Ammon's horn (tissue), 1 donor: ENCODE data around the gene HNRNPC.
"Not testable (repeated sequence)": the region's sequence is repeated elsewhere in the genome, so short reads cannot be mapped to it uniquely, and the experiment has no call there.

Source experiments
- DNase-seq: peaks from one replicate; pipeline ENCODE4 v3.0.0-alpha.2; 2016; ENCODE audit warnings: low spot score

The HNRNPC gene

DNA sequence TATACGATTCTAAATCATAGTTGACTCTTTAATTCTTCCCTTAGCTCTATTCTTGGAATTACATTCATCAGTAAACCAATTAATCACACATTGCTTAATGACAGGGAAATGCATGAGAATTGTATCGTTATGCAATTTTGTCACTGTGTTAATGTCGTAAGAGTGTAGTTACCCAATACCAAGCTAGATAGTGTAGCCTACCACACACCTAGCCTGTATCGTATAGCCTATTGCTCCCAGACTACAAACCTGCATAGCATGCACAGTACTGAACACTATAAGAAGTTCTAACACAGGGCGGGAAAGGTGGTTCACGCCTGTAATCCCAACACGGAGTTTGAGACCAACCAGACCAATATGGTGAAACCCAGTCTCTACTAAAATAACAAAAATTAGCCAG lies 24.7 kb downstream of the HNRNPC start:
- DNase-seq, result no peak

DNA sequence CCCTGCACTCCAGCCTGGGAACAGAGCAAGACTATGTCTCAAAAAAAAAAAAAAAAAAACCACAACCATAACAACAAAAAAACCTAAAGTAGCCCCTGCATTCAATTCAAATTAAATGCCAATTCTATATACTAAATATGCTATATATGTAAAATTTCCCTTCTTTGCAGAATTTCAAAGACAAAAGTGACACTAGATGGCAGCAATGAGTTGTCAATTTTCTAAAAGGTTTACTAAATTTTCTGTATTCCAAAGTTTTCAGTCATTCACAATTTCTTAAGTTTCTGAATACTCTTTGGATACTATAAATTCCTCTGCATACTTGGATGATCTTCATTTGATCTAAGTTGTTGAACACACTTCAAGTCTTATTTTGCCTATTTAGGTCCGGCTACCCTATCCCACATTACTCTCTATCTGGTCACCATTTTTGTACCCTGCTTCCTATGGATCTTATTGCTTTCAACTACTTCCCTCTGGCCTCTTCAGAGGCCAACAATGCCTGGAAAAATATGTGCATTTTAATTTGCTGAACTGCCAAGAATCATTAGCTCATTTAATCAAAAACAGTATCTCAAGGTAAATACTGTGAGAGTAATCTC lies 27.9 kb downstream of the HNRNPC start:
- no peak for DNase-seq

DNA sequence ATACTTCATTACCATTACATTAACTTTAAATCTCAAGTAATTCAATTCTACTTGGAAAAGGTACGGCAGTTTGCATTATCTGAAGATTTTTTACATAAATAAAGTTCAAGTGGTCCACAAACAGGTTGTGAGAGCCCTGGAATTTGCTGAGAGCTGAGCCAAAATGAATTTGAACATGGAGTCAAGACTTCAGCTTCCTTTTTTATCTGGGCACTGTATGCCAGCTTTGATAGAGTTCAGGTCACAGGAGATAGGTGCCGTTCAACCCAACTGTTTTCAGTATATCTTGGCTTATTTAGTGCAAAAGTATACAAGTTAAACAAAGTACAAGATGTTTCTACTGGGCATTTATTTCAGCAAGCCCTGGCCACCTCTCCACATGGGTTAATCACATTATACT lies 28.8 kb downstream of the HNRNPC start:
- no peak for DNase-seq

DNA sequence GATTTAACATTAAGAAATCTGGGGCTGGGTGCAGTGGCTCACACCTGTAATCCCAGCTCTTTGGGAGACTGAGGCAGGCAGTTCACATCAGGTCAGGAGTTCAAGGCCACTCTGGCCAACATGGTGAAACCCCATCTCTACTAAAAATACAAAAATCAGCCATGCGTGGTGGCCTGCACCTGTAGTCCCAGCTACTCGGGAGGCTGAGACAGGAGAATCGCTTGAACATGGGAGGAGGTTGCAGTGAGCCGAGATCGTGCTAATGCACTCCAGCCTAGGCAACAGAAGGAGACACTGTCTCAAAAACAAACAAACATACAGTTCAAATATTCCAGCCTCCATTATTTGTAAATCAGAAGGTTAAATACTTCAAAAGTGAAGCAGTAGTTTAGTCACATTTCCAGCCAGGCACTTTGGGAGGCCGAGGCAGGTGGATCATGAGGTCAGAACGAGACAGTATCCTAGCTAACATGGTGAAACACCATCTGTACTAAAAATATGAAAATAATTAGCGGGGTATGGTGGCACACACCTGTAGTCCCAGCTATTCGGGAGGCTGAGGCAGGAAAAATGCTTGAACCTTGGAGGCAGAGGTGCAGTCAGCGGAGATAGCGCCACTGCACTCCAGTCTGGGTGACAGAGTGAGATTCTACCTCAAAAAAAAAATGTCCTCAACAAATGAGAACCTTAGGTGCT lies 30.3 kb downstream of the HNRNPC start:
- DNase-seq, result no peak

GRCh38 chr14:21236948-21237797 lies 32.1 kb downstream of the HNRNPC start:
- no peak for DNase-seq

- DNase-seq, result no peak
These were observed 35.1 kb downstream of the HNRNPC start for GRCh38 chr14:21234112-21234511.

GRCh38 chr14:21233457-21234076 lies 35.7 kb downstream of the HNRNPC start:
- DNase-seq, result no peak

- DNase-seq, result no peak
These were observed 38.1 kb downstream of the HNRNPC start for GRCh38 chr14:21231020-21231652.

DNA sequence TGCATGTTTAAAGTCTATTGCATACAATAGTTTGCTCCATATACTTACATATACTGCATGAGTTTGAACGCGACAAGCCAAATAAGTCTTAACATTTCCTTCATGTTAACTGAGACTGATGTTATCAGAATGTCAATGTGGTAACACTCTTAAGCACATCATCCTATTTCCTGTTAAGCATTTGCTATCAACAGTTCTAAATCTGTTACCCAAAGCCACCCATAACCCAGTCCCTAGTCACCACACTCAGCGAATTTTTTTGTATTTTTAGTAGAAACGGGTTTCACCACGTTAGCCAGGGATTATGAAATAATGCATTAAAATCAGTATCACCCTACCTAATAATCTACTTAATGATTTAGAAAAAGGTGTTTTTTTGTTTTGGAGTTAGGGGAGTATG lies 39.4 kb downstream of the HNRNPC start:
- no peak for DNase-seq

GRCh38 chr14:21227981-21228380 lies 41.3 kb downstream of the HNRNPC start:
- DNase-seq, result no peak

DNA sequence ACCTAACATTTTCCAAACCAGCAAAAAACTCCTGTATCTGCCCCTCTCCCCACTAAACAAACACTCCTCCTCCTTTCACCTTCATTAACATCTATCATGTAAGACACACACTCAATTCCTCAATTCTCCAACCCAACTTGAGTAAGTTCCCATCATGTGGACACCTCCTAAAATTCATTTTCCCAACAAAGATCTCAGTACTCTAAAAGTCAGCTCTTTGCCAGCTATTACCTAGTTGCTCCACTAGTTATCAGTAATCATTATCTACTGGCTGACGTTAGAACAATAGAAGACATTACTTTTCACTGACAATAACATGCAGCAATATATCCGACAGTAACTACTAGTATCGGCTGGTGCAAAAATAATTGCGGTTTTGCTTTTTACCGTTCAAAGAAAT lies 42.1 kb downstream of the HNRNPC start:
- DNase-seq, result no peak

GRCh38 chr14:21226467-21226866 lies 42.8 kb downstream of the HNRNPC start:
- no peak for DNase-seq

DNA sequence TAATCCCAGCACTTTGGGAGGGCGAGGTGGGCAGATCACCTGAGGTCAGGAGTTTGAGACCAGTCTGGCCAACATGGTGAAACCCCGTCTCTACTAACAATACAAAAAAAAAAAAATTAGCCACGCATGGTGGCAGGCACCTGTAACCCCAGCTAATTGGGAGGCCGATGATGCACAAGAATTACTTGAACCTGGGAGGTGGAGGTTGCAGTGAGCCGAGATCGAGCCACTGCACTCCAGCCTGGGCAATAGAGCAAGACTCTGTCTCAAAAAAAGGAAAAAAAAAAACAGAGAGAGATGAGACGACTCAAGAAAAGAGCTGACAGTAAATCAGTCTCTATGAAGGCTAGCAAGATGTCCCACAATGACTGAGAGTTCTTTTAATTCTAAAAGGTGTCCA lies 44.1 kb downstream of the HNRNPC start:
- not testable (repeated sequence) for DNase-seq

- no peak for DNase-seq
These were observed 48.3 kb downstream of the HNRNPC start for GRCh38 chr14:21220874-21221477.

DNA sequence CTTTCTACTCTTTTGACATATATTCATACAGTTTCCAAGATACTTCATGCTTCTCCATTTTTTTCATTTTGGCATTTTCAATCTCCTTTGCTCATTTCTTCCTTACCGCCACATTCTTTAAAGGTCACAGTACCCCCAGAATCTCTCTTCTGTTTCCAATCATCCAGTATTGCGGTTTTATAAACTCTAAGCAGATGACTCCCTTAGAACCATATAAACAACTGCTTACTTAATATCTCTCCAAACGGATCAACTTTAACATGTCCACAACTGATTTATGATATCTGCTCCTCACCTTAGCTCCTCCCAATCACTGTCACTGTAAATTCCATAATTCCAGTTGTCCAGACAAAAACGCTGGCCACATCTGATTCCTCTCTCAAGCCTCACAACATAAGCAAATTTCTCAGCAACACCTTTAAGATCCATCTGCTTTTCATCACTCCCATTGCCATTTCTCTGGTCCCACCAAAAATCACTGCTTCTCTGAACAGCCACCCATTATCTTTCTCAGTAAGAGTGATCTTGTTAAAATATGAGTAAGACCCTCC lies 49.6 kb downstream of the HNRNPC start:
- no peak for DNase-seq

DNA sequence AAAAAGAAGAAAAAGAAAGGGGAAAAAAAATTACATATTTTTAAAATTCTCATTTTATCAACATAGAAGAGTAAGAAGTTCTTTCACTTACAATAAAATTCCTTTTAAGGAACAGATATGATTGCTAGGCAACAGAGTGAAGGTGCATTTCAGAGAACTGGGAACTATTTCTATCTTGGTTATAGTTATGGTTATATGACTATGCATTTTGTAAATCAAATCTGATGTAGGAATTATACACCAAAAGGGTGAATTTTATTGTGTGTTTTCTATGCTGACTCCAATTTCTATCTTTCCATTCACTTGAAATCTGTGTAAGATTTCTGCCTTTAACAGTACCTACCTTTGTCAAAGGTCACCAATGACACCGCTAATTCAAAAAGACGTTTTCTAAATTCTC lies 50.1 kb downstream of the HNRNPC start:
- no peak for DNase-seq

GRCh38 chr14:21215879-21216251 lies 53.4 kb downstream of the HNRNPC start:
- DNase-seq, result no peak

DNA sequence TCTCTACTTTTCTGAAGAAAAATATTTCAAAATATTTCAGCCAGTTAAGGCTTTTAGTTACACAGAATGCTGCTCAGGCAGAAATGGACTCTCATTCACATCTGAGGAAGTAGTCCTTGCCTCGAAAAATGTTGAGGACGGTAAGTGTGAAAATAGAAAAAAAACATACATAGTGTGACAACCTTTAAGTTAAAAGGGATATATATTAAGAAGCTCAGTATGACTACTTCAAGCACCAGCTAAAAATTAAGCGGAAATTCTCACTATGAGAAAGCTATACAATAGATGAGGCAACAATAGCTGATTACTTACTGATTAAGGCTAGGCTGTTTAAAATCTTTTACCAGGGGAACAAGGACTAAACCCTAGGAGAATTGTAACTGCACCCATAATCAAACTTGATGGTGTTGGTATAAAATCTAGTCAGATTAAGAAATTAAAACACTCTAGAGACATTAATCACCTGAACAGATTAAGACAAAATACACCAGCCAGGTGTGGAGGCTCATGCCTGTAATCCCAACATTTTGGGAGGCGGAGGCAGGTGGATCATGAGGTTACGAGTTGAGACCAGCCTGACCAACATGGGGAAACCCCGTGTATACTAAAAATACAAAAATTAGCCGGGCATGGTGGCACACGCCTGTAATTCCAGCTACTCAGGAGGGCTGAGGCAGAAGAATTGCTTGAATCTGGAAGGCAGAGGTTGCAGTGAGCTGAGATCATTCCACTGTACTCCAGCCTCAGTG lies 53.9 kb downstream of the HNRNPC start:
- no peak for DNase-seq

GRCh38 chr14:21213652-21214051 lies 55.6 kb downstream of the HNRNPC start:
- no peak for DNase-seq

DNA sequence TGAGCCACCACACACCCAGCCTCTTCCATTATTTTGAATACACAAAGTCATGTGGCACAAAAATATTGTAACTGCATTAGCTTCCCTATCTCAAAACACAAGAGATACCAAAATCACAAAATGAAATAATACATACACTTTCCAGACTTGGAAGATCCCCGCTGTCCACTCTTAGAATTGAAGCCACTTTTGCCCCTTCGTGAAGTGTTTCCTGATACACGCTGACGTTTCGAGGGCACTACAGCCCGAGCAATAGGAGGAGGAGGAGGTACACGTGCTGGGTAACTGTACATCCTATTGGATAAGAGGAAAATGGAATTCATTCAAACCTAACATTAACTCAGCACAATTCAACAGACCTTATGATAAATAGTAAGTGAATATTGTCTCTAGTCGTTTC lies 56.4 kb downstream of the HNRNPC start:
- DNase-seq, result not testable (repeated sequence)

- no peak for DNase-seq
These were observed 57.7 kb downstream of the HNRNPC start for GRCh38 chr14:21211509-21211908.
